HepG2 (cell line): Measurements from ENCODE around the gene SARS2. TPM values are rescaled to one million over a fixed set of nuclear protein-coding genes. Genes with fewer than 3 reads are reported as not detected.
A peak's percentile ranks its signal among the peaks of the same experiment; 100 is the strongest.

Experiments
- AGO1 ChIP-seq: fragments of 200-400 bp; formaldehyde crosslinking; IDR thresholded peaks from 2 replicates; pipeline ENCODE4 v1.6.1; 2017; ENCODE audit warnings: mild to moderate bottlenecking, low read depth, low read length, moderate library complexity; ENCODE audit not compliant: poor library complexity, severe bottlenecking
- AGO2 ChIP-seq: fragments of 200-400 bp; formaldehyde crosslinking; optimal IDR thresholded peaks from 2 replicates; pipeline ENCODE3; 2017; ENCODE audit warnings: mild to moderate bottlenecking, low read depth, low read length, moderate library complexity
- GABPA ChIP-seq, 2 experiments: IDR thresholded peaks; 2 replicates each; pipeline ENCODE4 v1.6.1; 2011 to 2016; ENCODE audit warnings: low read depth in 2 of 2, low read length in 1 of 2, missing biosample characterization in 1 of 2, missing genetic modification characterization in 1 of 2
- GATAD2A ChIP-seq: IDR thresholded peaks from 2 replicates; pipeline ENCODE4 v1.6.1; 2016
- HDAC1 ChIP-seq: sonication (generic); formaldehyde crosslinking; IDR thresholded peaks from 2 replicates; pipeline ENCODE4 v1.5.1; 2020; ENCODE audit warnings: mild to moderate bottlenecking, missing genetic modification reagents
- HNF4G ChIP-seq, 2 experiments: sonication (generic) in 1 of 2; formaldehyde crosslinking in 1 of 2; IDR thresholded peaks; 2 replicates each; pipeline versions ENCODE4 v1.4.0 to v1.6.1; 2011 to 2020; ENCODE audit warnings: borderline replicate concordance in 2 of 2, low read depth in 2 of 2, mild to moderate bottlenecking in 2 of 2, low read length in 1 of 2, missing genetic modification reagents in 1 of 2, moderate library complexity in 1 of 2
- IRF2 ChIP-seq: IDR thresholded peaks from 2 replicates; pipeline ENCODE4 v1.6.1; 2018; ENCODE audit warnings: missing genetic modification reagents, missing compliant biosample characterization
- IRX3 ChIP-seq: sonication (generic); formaldehyde crosslinking; IDR thresholded peaks from 2 replicates; pipeline ENCODE4 v1.8.1; 2023; ENCODE audit warnings: mild to moderate bottlenecking, low read depth, missing genetic modification reagents, borderline replicate concordance
- KLF16 ChIP-seq, 2 experiments: sonication (generic) in 1 of 2; formaldehyde crosslinking in 1 of 2; IDR thresholded peaks; 2 replicates each; pipeline versions ENCODE4 v1.6.1 to v1.8.0; 2016 to 2023; ENCODE audit warnings: missing genetic modification reagents in 2 of 2, missing compliant biosample characterization in 1 of 2
- RFX1 ChIP-seq: fragments of 450-650 bp; IDR thresholded peaks from 2 replicates; pipeline ENCODE4 v1.6.1; 2017
- RXRA ChIP-seq: sonication (generic); formaldehyde crosslinking; IDR thresholded peaks from 2 replicates; pipeline ENCODE4 v1.5.1; 2020; ENCODE audit warnings: missing genetic modification reagents
- SMAD3 ChIP-seq: sonication (generic); formaldehyde crosslinking; IDR thresholded peaks from 2 replicates; pipeline ENCODE4 v1.4.0; 2020; ENCODE audit warnings: missing genetic modification reagents
- SP4 ChIP-seq: sonication (generic); formaldehyde crosslinking; IDR thresholded peaks from 2 replicates; pipeline ENCODE4 v1.8.1; 2023; ENCODE audit warnings: mild to moderate bottlenecking, missing genetic modification reagents
- ZBTB38 ChIP-seq: sonication (generic); formaldehyde crosslinking; IDR thresholded peaks from 2 replicates; pipeline ENCODE4 v1.5.1; 2020; ENCODE audit warnings: mild to moderate bottlenecking, missing genetic modification reagents
- ZNF225 ChIP-seq: sonication (generic); formaldehyde crosslinking; IDR thresholded peaks from 2 replicates; pipeline ENCODE4 v1.4.0; 2020; ENCODE audit warnings: mild to moderate bottlenecking, missing genetic modification reagents
- ZNF326 ChIP-seq: sonication (generic); formaldehyde crosslinking; IDR thresholded peaks from 2 replicates; pipeline ENCODE4 v1.4.0; 2020; ENCODE audit warnings: missing genetic modification reagents, borderline replicate concordance
- polyA plus RNA-seq, 8 experiments: library from polyadenylated mRNA; depleted of rRNA in 3 of 8; stranded (reverse) in 7 of 8; unstranded in 1 of 8; fragments of >200 nt; fragmentation: Illumina TruSeq in 4 of 8; extraction: Trizol in 4 of 8; gene quantifications; 2 replicates each; pipeline versions ENCODE4 v1.2.1 to v1.2.3, GENCODE V29; 2011 to 2016; ENCODE audit warnings: low read depth in 4 of 8, missing spikeins in 1 of 8, mixed read lengths in 1 of 8; ENCODE audit not compliant: insufficient read depth in 1 of 8
- total RNA-seq, 5 experiments: library from RNA; depleted of rRNA; stranded (reverse); fragments of >200 nt; fragmentation: Illumina TruSeq; extraction: Trizol; gene quantifications; 2 replicates each; pipeline ENCODE4 v1.2.3, GENCODE V29; 2016; ENCODE audit warnings: low read depth in 1 of 5
- TF ChIP-seq, protein P1 (sequence below): sonication (generic); formaldehyde crosslinking; conservative IDR thresholded peaks from 2 replicates; pipeline ENCODE4 v1.4.0; 2020; ENCODE audit warnings: mild to moderate bottlenecking, missing genetic modification reagents, moderate library complexity
- TF ChIP-seq, protein P2 (sequence below): IDR thresholded peaks from 2 replicates; pipeline ENCODE4 v1.6.1; 2016; ENCODE audit warnings: missing compliant biosample characterization, missing genetic modification reagents, borderline replicate concordance
- TF ChIP-seq, protein P3 (sequence below): sonication (generic); formaldehyde crosslinking; IDR thresholded peaks from 2 replicates; pipeline ENCODE4 v1.8.1; 2023; ENCODE audit warnings: missing genetic modification reagents, mild to moderate bottlenecking, borderline replicate concordance
- TF ChIP-seq, protein P4 (sequence below): fragments of 450-650 bp; IDR thresholded peaks from 2 replicates; pipeline ENCODE4 v1.6.1; 2016
- TF ChIP-seq, protein P5 (sequence below): sonication (generic); formaldehyde crosslinking; IDR thresholded peaks from 2 replicates; pipeline ENCODE4 v1.4.0; 2020; ENCODE audit warnings: missing genetic modification reagents, mild to moderate bottlenecking, borderline replicate concordance

SARS2 gene
- total and polyA plus RNA-seq, 2 of the 13 experiments (the other 11 are each of a cell fraction or from before 2014, with no cell fraction given) = 40.0 to 48.6 TPM

DNA sequence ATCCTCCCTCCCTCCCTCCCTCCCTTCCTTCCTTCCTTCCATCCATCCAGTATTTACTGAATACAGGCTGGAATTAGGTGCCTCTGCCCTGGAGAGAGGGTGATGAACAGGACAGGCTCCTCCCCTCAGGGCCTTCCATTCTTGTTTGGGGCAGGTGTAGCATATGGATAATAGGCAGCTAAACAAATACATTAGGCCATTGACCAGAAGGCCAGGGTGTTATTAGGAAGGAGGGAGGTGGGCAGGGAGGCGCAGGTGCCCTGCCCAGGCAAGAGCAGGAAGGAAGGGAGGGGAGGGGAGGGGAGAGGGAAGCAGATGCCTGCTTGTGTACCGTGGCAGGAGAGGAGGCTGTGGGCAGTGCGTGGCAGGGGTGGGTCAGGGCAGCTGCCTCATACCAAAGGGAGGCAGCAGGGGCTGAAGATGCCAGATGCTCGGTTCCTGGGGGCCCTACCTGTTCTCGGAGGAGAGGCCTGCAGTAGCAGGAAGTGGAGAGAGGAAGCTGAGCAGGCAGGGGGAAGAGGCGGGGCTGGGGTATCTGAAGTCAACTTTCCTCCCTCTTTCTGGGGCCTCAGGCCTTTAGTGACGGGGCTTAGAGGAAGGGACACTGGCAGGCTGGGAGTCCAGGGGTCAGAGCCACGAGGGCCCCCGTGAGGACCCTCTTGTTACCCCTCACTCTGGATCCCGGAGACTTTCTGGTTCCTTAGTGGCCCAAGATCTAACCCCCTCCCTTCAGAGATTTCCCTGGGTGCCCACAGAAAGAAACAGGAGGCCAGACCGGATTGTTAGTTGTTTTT is 52.6 kb downstream of the SARS2 start, which contains the start of gene RINL (continued):
- TF ChIP-seq, protein P1, sequence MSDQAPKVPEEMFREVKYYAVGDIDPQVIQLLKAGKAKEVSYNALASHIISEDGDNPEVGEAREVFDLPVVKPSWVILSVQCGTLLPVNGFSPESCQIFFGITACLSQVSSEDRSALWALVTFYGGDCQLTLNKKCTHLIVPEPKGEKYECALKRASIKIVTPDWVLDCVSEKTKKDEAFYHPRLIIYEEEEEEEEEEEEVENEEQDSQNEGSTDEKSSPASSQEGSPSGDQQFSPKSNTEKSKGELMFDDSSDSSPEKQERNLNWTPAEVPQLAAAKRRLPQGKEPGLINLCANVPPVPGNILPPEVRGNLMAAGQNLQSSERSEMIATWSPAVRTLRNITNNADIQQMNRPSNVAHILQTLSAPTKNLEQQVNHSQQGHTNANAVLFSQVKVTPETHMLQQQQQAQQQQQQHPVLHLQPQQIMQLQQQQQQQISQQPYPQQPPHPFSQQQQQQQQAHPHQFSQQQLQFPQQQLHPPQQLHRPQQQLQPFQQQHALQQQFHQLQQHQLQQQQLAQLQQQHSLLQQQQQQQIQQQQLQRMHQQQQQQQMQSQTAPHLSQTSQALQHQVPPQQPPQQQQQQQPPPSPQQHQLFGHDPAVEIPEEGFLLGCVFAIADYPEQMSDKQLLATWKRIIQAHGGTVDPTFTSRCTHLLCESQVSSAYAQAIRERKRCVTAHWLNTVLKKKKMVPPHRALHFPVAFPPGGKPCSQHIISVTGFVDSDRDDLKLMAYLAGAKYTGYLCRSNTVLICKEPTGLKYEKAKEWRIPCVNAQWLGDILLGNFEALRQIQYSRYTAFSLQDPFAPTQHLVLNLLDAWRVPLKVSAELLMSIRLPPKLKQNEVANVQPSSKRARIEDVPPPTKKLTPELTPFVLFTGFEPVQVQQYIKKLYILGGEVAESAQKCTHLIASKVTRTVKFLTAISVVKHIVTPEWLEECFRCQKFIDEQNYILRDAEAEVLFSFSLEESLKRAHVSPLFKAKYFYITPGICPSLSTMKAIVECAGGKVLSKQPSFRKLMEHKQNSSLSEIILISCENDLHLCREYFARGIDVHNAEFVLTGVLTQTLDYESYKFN (CRISPR knock-in tag) = peak; percentile 39; the same call in 1 of the 2 replicates
- TF ChIP-seq, protein P2, sequence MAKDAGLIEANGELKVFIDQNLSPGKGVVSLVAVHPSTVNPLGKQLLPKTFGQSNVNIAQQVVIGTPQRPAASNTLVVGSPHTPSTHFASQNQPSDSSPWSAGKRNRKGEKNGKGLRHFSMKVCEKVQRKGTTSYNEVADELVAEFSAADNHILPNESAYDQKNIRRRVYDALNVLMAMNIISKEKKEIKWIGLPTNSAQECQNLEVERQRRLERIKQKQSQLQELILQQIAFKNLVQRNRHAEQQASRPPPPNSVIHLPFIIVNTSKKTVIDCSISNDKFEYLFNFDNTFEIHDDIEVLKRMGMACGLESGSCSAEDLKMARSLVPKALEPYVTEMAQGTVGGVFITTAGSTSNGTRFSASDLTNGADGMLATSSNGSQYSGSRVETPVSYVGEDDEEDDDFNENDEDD (CRISPR knock-in tag) = no peak
- TF ChIP-seq SMAD3 = no peak
- no peak; the same call in 1 of the 2 replicates for TF ChIP-seq IRX3 (CRISPR knock-in tag)
- TF ChIP-seq AGO2 = no peak
- no peak for TF ChIP-seq RXRA (CRISPR knock-in tag)
- no peak for TF ChIP-seq SP4 (CRISPR knock-in tag)
- TF ChIP-seq, protein P3, sequence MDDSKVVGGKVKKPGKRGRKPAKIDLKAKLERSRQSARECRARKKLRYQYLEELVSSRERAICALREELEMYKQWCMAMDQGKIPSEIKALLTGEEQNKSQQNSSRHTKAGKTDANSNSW (CRISPR knock-in tag) = no peak
- TF ChIP-seq HNF4G (IDR thresholded peaks at IDR 0.05; ENCODE audit: borderline replicate concordance, low read depth, low read length) = peak; percentile 17; the same call in 1 of the 2 replicates
- TF ChIP-seq HNF4G (CRISPR knock-in tag; IDR thresholded peaks at IDR 0.05; ENCODE audit: borderline replicate concordance, low read depth) = no peak
- TF ChIP-seq RFX1 = no peak
- no peak for TF ChIP-seq ZNF326 (CRISPR knock-in tag)
- TF ChIP-seq ZBTB38 (CRISPR knock-in tag) = 0 out of 2 replicates have a peak, but pooled peaks have one; percentile 13
- peak in 1 of 2 experiments; percentile 64; a peak in 1 of 4 replicates for TF ChIP-seq KLF16 (CRISPR knock-in tag; IDR thresholded peaks at IDR 0.05)
- TF ChIP-seq ZNF225 (CRISPR knock-in tag) = no peak
- no peak for TF ChIP-seq IRF2 (CRISPR knock-in tag)
- 0 out of 2 replicates have a peak, but pooled peaks have one; percentile 27 for TF ChIP-seq HDAC1
- no peak for TF ChIP-seq AGO1
- peak; percentile 61 for TF ChIP-seq GABPA (IDR thresholded peaks at IDR 0.05; ENCODE audit: low read depth, low read length)
- peak; percentile 86 for TF ChIP-seq GABPA (CRISPR knock-in tag; IDR thresholded peaks at IDR 0.05; ENCODE audit: low read depth)
- no peak for TF ChIP-seq GATAD2A (CRISPR knock-in tag)
- TF ChIP-seq, protein P4, sequence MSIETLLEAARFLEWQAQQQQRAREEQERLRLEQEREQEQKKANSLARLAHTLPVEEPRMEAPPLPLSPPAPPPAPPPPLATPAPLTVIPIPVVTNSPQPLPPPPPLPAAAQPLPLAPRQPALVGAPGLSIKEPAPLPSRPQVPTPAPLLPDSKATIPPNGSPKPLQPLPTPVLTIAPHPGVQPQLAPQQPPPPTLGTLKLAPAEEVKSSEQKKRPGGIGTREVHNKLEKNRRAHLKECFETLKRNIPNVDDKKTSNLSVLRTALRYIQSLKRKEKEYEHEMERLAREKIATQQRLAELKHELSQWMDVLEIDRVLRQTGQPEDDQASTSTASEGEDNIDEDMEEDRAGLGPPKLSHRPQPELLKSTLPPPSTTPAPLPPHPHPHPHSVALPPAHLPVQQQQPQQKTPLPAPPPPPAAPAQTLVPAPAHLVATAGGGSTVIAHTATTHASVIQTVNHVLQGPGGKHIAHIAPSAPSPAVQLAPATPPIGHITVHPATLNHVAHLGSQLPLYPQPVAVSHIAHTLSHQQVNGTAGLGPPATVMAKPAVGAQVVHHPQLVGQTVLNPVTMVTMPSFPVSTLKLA = no peak
- TF ChIP-seq, protein P5, sequence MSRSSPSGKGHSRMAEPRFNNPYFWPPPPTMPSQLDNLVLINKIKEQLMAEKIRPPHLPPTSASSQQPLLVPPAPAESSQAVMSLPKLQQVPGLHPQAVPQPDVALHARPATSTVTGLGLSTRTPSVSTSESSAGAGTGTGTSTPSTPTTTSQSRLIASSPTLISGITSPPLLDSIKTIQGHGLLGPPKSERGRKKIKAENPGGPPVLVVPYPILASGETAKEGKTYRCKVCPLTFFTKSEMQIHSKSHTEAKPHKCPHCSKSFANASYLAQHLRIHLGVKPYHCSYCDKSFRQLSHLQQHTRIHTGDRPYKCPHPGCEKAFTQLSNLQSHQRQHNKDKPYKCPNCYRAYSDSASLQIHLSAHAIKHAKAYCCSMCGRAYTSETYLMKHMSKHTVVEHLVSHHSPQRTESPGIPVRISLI = no peak
